Astrocyte (in vitro differentiated cells and primary cell): Measurements from ENCODE around the gene HECW1. TPM values are rescaled to one million over a fixed set of nuclear protein-coding genes. Genes with fewer than 3 reads are reported as not detected.

Source experiments
- DNase-seq: peaks from one replicate; pipeline ENCODE4 v3.0.0-alpha.2; 2010; ENCODE audit warnings: low read depth
- FAIRE-seq: peaks from 2 replicates; lab custom pipeline; 2011; peaks lifted over from hg19 to GRCh38; lab: Jason Lieb, UNC
- H2AFZ ChIP-seq: 2 replicates; pipeline ENCODE4 v1.6.0; 2012; ENCODE audit warnings: low read depth, low read length, inconsistent platforms
- H3K27ac ChIP-seq: 2 replicates; pipeline ENCODE4 v1.5.1; 2011; ENCODE audit warnings: low read depth, low read length, inconsistent platforms
- H3K27me3 ChIP-seq: 2 replicates; pipeline ENCODE4 v1.6.0; 2011; ENCODE audit warnings: low read length, inconsistent platforms; ENCODE audit not compliant: insufficient read depth
- H3K36me3 ChIP-seq: 2 replicates; pipeline ENCODE4 v1.5.1; 2011; ENCODE audit warnings: low read length, inconsistent platforms; ENCODE audit not compliant: insufficient read depth
- H3K4me1 ChIP-seq: 2 replicates; pipeline ENCODE4 v1.5.1; 2011; ENCODE audit warnings: low read length, inconsistent platforms; ENCODE audit not compliant: insufficient read depth
- H3K4me2 ChIP-seq: 2 replicates; pipeline ENCODE4 v1.6.0; 2012; ENCODE audit warnings: low read length, inconsistent platforms
- H3K4me3 ChIP-seq: 2 replicates; pipeline ENCODE4 v1.5.1; 2011; ENCODE audit warnings: low read depth, mild to moderate bottlenecking, low read length, inconsistent platforms; ENCODE audit not compliant: insufficient read depth
- H3K79me2 ChIP-seq: 2 replicates; pipeline ENCODE4 v1.6.0; 2012; ENCODE audit warnings: mild to moderate bottlenecking, low read length, inconsistent platforms; ENCODE audit not compliant: insufficient read depth
- H3K9ac ChIP-seq: 2 replicates; pipeline ENCODE4 v1.6.0; 2012; ENCODE audit warnings: mild to moderate bottlenecking, low read length, inconsistent platforms
- H3K9me3 ChIP-seq: 2 replicates; pipeline ENCODE4 v1.5.1; 2012; ENCODE audit warnings: low read depth, mild to moderate bottlenecking, low read length, inconsistent platforms; ENCODE audit not compliant: insufficient read depth
- H4K20me1 ChIP-seq: 2 replicates; pipeline ENCODE4 v1.6.0; 2012; ENCODE audit warnings: low read length, inconsistent platforms; ENCODE audit not compliant: insufficient read depth
- H3K27ac Mint-ChIP-seq: one replicate; pipeline ENCODE4 v1.8.0; 2021; ENCODE audit warnings: mild to moderate bottlenecking, mixed read lengths; ENCODE audit not compliant: unreplicated experiment
- H3K27me3 Mint-ChIP-seq: one replicate; pipeline ENCODE4 v1.8.0; 2021; ENCODE audit warnings: low read depth, mixed read lengths; ENCODE audit not compliant: unreplicated experiment
- H3K36me3 Mint-ChIP-seq: one replicate; pipeline ENCODE4 v1.8.0; 2021; ENCODE audit warnings: low read depth, mixed read lengths; ENCODE audit not compliant: unreplicated experiment
- H3K4me1 Mint-ChIP-seq: one replicate; pipeline ENCODE4 v1.8.0; 2021; ENCODE audit warnings: low read depth, mixed read lengths; ENCODE audit not compliant: unreplicated experiment
- H3K4me3 Mint-ChIP-seq: one replicate; pipeline ENCODE4 v1.8.0; 2021; ENCODE audit warnings: mild to moderate bottlenecking, moderate library complexity, mixed read lengths; ENCODE audit not compliant: unreplicated experiment
- H3K9me3 Mint-ChIP-seq: one replicate; pipeline ENCODE4 v1.8.0; 2021; ENCODE audit warnings: mild to moderate bottlenecking, mixed read lengths; ENCODE audit not compliant: unreplicated experiment
- EZH2 ChIP-seq: IDR thresholded peaks from 2 replicates; pipeline ENCODE4 v1.6.1; 2012; ENCODE audit warnings: mild to moderate bottlenecking, low read length, inconsistent platforms; ENCODE audit not compliant: insufficient read depth
- total RNA-seq: library from RNA; stranded (reverse); gene quantifications from 2 replicates; pipeline ENCODE4 v1.2.1, GENCODE V29; 2021
- TF ChIP-seq, protein P1 (sequence below): IDR thresholded peaks from 2 replicates; pipeline ENCODE4 v1.5.1; 2011; ENCODE audit warnings: low read depth, mild to moderate bottlenecking, inconsistent platforms, low read length, moderate library complexity; ENCODE audit not compliant: insufficient read depth

The HECW1 gene
- total RNA-seq, 1 donor from 2014 or later, result 3.3 TPM

DNA sequence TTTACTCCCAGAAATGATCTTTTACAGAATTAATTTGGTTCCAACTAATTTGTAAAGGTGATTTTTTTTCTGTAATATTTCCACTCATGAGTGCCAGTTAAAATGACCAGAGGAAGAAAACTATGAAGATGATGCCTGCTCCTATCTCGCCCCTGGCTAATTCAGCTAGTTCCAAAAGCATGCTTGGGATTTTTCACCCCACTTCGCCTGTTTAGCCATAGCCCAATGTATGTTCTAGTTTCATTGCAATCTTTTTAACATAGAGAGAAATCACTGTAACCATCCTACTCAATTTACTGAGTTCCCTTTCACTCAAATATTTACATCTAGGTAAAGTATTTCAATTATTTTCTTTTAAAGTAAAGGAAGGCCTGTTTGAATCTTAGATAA is 447.5 kb downstream of the HECW1 start:
- H3K36me3 ChIP-seq, result no peaks in the 10 kb centered on the region
- no peaks in the 10 kb centered on the region for H3K4me1 ChIP-seq
- H4K20me1 ChIP-seq, result no peaks in the 10 kb centered on the region
- FAIRE-seq (no peak), DNase-seq (no peak)
- Mint-ChIP-seq H3K9me3 (peaks cover 3% of the 10 kb centered on the region), H3K4me1 (no peaks in the 10 kb centered on the region), H3K27me3 (peaks cover 14% of the 10 kb centered on the region), H3K27ac (no peak overlapping the region), H3K4me3 (no peak overlapping the region), H3K36me3 (peaks cover 6% of the 10 kb centered on the region)
- H3K9ac ChIP-seq, result no peak overlapping the region
- no peak overlapping the region for H3K4me2 ChIP-seq
- H3K27me3 ChIP-seq, result peaks cover 11% of the 10 kb centered on the region
- H3K79me2 ChIP-seq, result no peaks in the 10 kb centered on the region
- H3K4me3 ChIP-seq, result no peak overlapping the region
- H3K27ac ChIP-seq, result no peak overlapping the region
- H2AFZ ChIP-seq, result no peak overlapping the region
- TF ChIP-seq, protein P1, sequence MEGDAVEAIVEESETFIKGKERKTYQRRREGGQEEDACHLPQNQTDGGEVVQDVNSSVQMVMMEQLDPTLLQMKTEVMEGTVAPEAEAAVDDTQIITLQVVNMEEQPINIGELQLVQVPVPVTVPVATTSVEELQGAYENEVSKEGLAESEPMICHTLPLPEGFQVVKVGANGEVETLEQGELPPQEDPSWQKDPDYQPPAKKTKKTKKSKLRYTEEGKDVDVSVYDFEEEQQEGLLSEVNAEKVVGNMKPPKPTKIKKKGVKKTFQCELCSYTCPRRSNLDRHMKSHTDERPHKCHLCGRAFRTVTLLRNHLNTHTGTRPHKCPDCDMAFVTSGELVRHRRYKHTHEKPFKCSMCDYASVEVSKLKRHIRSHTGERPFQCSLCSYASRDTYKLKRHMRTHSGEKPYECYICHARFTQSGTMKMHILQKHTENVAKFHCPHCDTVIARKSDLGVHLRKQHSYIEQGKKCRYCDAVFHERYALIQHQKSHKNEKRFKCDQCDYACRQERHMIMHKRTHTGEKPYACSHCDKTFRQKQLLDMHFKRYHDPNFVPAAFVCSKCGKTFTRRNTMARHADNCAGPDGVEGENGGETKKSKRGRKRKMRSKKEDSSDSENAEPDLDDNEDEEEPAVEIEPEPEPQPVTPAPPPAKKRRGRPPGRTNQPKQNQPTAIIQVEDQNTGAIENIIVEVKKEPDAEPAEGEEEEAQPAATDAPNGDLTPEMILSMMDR, result no peak
- TF ChIP-seq EZH2, result no peak
- no peaks in the 10 kb centered on the region for H3K9me3 ChIP-seq

DNA sequence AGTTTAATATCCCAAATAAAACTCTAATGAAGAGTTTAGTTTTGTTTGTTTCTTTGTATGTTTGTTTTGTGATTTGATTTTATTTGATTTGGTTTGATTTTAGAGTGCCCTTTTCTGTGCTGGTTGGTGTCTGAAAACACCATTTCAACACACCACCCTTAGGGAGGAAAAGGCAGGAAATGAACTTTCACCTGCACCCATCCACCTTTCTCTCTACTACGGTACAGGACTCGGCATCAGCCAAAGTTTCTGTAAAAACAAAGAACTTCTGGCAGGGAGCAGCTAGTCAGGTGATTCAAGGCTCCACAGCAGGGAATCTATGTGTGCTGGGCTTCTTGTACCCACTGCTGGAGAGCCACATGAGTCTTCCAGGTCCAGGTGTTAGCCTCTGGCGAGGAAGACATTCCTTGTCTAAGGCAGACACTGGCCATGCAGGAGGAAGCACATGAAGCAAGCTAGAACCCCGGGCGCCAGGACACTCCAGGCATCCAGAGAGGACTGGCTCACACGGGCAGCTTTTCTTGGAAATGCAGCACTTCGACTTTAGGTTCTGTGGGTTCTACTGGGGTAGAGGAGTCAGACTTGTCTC is 448.4 kb downstream of the HECW1 start:
- H3K27ac Mint-ChIP-seq, result no peak overlapping the region
- peaks cover 6% of the 10 kb centered on the region for H3K36me3 Mint-ChIP-seq
- Histone ChIP-seq H3K79me2 (no peaks in the 10 kb centered on the region), H3K9me3 (no peaks in the 10 kb centered on the region), H3K36me3 (no peaks in the 10 kb centered on the region), H3K27ac (no peak overlapping the region), H3K4me2 (no peak overlapping the region), H4K20me1 (no peaks in the 10 kb centered on the region), H2AFZ (no peak overlapping the region), H3K4me1 (no peaks in the 10 kb centered on the region), H3K9ac (no peak overlapping the region), H3K27me3 (peaks cover 5% of the 10 kb centered on the region), H3K4me3 (no peak overlapping the region)
- H3K9me3 Mint-ChIP-seq, result peaks cover 3% of the 10 kb centered on the region
- H3K4me1 Mint-ChIP-seq, result no peaks in the 10 kb centered on the region
- FAIRE-seq (no peak), DNase-seq (no peak)
- H3K27me3 Mint-ChIP-seq, result peaks cover 14% of the 10 kb centered on the region
- no peak overlapping the region for H3K4me3 Mint-ChIP-seq
- TF ChIP-seq, protein P1, result no peak
- TF ChIP-seq EZH2, result no peak

- no peak overlapping the region for H3K27ac Mint-ChIP-seq
- Histone ChIP-seq H3K4me2 (no peak overlapping the region), H3K36me3 (no peaks in the 10 kb centered on the region), H3K27me3 (peaks cover 3% of the 10 kb centered on the region), H4K20me1 (no peaks in the 10 kb centered on the region), H2AFZ (no peak overlapping the region), H3K4me1 (no peaks in the 10 kb centered on the region), H3K79me2 (no peaks in the 10 kb centered on the region), H3K27ac (no peak overlapping the region), H3K9ac (no peak overlapping the region), H3K4me3 (no peak overlapping the region), H3K9me3 (no peaks in the 10 kb centered on the region)
- DNase-seq (no peak), FAIRE-seq (no peak)
- peaks cover 11% of the 10 kb centered on the region for H3K27me3 Mint-ChIP-seq
- H3K9me3 Mint-ChIP-seq, result peaks cover 3% of the 10 kb centered on the region
- no peak overlapping the region for H3K4me3 Mint-ChIP-seq
- TF ChIP-seq, protein P1, result no peak
- no peak for TF ChIP-seq EZH2
- peaks cover under 1% of the 10 kb centered on the region for H3K4me1 Mint-ChIP-seq
- H3K36me3 Mint-ChIP-seq, result peaks cover 6% of the 10 kb centered on the region
Observed at GRCh38 chr7:43562383-43562782, 449.9 kb downstream of the HECW1 start.
